NK-92 (cell line): ENCODE data around the gene APOBR.
A peak's percentile ranks its signal among the peaks of the same experiment; 100 is the strongest.
"Not testable (repeated sequence)": the region's sequence is repeated elsewhere in the genome, so short reads cannot be mapped to it uniquely, and the experiment has no call there.

ENCODE experiments used
- DNase-seq: peaks from one replicate; lab custom pipeline; 2025; ENCODE audit not compliant: unreplicated experiment; lab: John Stamatoyannopoulos, UW

APOBR gene, protein sequence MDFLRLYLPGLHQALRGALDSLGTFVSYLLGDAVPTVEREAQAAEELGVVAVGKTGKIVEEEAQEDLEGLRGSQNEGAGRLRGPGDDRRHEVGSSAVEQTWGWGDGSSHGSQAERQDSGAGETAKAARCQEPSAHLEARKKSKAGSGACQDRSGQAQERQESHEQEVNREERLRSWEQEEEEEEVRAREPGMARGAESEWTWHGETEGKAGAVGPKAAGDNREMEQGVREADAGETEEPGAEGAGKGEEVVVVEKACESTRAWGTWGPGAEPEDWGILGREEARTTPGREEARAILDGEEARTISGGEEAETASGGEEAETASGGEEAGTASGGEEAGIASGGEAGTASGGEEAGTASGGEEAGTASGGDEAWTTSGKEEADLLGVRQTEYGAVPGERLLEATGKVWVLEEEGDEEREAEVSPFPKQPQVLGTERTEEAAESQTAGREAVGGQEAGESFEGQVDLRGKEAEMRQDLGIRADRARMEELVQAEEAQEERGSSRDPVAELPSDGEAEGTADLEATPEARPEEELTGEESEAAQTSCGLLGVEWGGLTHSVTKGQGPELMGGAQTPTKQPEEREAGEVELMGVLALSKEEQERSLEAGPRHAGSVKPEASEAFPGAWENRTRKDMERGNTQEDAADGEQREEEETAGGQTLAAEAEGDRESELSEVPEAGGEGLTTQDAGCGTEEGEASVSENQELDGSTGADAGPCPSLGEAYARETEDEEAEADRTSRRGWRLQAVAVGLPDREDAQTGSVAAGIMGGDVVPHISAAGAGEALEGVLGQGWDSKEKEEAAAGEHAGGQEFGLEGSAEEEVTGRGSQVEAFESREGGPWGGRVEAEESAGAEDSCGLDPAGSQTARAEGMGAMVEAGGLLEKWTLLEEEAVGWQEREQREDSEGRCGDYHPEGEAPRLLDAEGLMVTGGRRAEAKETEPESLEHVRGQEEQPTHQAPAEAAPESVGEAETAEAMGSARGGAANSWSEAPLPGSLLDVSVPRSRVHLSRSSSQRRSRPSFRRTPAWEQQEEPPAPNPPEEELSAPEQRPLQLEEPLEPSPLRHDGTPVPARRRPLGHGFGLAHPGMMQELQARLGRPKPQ

DNA sequence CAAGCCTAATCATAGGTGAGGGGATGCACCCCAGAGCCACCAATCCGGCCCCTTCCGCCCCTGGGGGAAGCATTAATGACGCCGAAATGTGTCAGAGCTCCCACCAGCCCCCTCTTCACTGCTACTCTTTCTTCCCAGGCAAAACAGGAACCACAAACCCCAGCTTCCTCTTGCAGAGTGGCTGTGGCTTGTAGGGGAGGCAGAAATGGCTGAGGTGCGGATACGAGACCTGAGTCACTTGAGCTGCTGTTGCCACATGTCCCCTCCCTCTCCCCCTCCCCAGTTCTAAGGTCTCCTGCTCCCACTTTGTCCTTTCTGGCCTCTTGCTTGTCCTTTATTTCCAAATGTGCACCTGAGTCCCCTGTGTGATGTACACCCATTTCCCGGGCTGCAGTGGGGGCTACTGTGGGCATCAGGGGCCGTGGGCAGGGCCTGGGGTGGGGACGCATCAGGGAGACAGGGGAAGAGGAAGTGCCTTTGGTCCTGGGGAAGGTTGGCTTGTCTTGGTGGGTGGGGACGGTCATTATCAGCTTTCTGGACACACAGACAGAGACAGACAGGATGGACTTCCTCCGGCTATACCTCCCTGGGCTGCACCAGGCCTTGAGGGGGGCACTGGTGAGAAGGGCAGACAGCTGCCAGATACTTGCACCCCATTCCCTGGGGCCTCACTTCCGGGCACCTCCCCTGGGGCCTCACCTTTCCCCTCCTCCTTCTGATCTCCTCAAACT, at the start of gene APOBR:
APOBR (plus strand) TSS at position 523 of the 731 bp plus-strand sequence; CDS start at position 562, 39 bp downstream.
- DNase-seq, result peak; percentile 53

DNA sequence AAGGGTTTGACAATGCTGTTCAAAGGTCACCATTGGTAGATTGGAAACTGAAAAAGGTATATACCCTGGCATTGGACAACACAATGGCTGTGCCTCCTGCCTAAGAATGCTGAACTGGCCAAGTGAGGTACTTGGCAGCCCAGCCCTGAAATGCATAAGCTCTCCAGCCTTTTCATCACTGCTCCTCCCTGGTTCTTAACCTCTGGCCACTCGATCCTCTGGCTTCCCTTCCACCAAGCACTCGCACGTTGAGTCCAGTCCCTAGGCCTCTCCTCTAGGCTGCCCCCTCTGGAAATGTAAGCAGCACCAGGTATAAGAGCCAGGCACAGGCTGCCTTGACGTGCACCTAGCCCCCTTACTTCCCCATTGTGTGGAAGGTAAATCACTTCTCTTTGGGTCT, 48.1 kb upstream of the APOBR start:
- DNase-seq, result not testable (repeated sequence)

DNA sequence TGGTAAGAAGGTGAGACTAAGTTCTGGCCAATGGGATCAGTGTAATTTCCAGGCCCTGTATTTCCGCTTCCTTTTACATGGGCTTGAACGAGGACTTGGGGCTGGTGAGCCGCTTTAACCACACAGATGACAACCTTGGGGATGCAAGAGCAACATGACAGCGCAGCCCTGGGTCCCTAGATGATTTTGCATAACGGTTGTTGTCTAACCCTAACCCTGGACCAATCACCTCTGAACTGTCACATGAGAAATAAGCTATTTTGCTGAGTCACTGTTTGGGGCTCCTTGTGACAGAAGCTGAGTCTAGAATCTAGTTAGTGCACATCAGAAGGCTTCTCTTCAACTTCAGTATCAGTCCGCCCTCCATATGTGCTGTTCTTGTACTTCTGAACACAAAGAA, 47.4 kb upstream of the APOBR start:
- not testable (repeated sequence) for DNase-seq

DNA sequence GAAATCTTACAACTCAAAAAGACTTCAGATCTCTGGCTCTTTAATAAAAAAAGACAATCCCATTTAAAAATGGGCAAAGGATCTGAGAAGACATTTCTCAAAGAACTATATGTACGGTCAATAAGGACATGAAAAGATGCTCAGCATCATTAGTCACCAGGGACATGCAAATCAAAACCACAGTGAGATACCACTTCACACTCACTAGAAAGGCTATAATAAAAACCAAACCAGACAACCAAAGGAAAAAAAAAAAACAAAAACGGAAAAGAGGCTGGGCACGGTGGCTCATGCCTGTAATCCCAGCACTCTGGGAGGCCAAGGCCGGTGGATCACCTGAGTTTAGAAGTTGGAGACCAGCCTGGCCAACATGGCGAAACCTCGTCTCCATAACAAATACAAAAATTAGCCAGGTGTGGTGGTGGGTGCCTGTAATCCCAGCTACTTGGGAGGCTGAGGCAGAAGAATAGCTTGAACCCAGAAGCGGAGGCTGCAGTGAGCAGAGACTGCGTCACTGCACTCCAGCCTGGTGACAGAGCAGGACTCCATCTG, 20.7 kb upstream of the APOBR start:
- no peak for DNase-seq

DNA sequence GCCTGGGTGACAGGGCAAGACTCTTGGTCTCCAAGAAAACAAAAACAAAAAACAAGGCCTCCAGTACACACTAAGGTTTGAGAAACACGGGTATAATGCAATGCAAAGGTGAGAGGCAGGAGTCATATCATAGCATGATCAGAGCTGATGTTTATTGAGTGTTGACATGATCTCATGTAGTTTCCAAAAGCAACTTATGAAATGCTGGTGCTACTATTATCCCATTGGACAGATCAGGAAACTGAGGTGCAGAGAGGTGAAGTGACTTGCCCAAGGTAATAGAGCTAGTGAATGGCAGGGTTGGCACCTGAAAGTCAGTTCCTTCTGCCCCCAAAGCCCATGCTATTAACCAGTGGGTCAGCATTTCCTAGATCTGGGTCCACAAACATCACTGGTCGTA, 19.2 kb upstream of the APOBR start:
- DNase-seq, result no peak

DNA sequence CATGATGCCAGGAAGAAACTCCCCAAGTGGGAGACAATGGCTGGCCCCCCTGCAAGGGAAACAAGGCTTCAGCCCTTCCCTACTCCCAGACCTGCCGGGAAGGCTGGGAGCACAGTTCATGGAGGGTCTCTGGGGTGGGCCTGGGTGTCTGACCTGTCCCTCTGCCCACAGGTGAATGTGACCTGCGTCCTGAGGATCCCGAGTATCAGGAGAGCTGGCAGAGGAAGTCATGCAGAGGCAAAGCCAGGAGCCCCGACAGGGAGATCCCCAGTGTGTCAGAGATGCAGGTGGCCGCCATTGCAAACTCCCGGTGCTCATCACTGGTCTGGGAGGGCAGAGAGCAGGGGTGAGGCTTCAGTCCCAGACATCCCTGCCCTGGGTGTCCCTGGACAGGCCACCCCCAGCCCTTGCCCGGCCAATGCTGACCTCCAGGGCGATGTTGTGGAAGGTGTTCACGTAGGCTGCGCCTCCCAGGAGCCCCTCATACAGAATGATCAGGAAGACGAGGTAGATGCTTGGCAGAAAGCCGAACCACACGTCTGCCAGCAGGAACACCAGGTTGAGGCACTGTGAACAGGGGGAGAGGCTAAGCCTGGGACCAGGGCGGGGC, 17.0 kb upstream of the APOBR start:
- DNase-seq, result no peak

DNA sequence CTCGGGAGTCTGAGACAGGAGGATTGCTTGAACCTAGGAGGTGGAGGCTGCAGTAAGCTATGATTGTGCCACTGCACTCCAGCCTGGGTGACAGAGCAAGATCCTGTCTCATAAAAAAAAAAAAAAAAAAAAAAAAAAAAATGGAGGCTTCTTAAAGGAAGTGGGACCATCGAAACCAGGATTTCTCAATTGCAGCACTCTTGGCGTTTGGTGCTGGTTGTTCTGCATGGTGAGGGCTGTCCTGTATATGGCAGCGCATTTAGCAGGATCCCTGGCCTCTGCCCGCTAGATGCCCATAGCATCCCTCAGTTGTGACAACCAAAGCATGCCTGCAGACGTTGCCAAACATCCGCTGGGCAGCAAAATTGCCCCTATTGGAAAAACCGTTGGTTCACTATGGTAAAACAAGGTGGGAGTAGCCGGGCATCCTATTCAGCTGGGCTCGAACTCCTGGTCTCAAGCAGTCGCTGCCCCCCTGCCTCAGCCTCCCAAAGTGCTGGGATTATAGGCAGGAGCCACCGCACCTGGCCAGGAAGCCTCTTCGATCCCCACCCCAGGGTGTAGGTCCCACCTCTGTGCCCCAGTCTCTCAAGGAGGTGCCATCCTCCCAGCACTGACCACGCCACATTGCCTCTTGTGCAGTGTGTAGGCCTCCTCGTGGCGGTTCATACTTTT, 15.8 kb upstream of the APOBR start:
- DNase-seq, result no peak

DNA sequence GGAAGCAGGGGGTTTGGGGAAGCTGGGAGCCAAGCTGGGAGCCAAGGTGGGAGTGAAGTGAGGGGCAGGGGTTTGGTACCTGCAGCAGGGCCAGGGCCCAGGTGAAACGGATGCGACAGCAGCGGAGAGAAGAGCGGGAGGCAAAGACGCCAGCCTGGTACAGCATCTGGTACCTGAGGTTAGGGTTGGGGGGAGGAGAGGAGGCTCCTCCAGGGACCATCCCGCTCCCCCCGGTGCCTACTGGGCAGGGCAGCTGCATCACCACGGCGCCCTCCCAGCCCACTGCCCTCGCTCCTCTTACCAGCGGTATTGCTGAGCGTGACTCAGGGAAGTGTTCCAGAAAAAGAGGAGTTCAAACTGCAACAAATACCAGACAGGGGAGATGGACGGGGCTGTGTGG, 12.4 kb upstream of the APOBR start:
- DNase-seq, result no peak

DNA sequence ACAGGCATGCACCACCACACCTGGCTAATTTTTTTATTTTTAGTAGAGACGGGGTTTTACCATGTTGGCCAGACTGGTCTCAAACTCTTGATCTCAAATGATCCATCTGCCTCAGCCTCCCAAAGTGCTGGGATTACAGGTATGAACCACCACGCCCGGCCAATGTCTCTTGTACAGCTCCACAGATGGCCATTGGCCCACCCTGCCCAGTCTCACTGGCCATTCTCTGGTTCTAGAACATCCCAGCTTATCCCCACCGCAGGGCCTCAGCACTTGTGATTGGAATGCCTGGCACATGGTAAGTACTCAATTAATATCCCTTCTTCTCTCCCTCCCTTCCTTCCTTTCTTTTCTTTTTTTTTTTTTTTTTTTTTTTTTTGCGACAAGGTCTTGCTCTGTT, 11.1 kb upstream of the APOBR start:
- DNase-seq, result not testable (repeated sequence)

DNA sequence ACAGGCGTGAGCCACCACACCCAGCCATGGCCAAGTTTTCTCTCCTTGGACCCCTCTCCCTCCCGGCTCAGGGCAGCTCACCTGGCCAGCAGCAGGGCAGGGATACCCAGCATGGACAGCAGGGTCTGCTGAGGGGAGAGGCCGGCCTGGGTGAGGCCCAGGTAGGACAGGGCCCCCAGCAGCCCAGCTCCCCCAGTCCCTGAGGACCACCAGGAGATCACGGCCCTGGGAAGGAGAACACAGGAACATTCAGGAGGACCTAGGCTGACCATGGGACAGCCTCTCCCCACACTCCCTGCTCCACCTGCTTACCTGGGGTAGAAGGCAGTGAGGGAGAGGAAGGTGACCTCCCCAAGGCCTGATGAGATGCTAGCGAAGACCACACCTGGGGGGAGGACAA, 8.2 kb upstream of the APOBR start:
- DNase-seq, result no peak

DNA sequence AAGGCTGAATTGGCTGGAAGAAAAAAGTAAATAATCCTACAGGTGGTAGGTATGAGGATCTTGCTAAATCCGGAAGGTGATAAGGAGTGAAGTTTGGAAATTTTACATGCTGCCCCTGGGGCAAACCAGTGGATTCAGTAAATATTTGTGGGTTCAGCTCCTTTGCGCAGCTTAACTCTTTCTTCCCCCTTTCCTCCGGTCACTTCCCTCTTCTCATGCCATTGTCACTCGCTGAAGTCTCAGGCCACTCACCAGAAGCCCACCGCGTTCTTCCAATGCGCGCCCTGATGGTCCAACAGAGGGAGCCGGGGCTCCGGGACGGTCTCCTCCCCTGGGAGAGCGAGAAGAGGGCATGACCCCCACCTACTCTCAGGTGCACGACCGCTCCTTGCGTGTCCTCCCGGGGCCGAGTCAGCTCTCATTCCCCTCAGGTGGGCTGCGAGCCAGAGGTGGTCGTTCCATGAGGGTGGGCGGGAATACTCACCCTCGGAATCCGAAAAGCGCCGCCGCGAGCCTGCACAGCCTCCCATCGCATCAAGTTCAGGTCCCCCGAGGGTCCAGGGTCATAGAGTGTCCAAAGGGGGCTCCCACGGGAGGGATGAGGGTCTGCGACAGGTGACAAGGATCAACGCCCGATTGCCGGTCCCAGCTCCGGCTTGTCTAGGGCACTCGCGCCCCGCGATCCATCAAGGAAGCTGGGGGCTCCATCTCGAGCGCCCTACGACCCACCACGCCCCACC, 3.0 kb upstream of the APOBR start:
- no peak for DNase-seq

DNA sequence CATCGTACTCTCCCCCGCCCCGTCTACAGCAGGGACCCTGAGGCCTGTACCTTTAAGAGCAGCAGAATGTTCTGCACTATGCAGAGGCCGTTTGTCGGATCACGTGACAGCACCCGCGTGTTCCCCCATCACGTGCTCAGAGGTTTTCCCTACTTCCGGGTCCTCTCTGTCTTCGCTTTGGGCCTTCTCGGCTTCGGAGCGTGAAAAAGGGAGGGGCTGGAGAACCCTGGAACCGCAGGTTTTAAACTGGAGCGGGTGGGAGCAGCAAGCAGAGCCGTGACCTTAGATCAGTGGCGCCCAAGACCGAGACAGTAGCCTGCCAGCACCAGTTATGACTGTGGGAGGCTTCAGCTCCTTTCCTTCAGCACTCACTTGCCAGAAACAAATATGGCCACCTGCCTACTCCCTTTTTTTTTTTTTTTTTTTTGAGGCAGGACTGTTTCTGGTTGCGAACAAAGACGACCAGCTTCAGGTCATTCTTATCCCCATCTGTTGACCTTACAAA, 2.4 kb upstream of the APOBR start, which contains the start of gene CLN3:
CLN3 (minus strand) TSS at position 105 of the 505 bp plus-strand sequence. CDS start 315 bp downstream, outside the sequence.
- peak; percentile 36 for DNase-seq

DNA sequence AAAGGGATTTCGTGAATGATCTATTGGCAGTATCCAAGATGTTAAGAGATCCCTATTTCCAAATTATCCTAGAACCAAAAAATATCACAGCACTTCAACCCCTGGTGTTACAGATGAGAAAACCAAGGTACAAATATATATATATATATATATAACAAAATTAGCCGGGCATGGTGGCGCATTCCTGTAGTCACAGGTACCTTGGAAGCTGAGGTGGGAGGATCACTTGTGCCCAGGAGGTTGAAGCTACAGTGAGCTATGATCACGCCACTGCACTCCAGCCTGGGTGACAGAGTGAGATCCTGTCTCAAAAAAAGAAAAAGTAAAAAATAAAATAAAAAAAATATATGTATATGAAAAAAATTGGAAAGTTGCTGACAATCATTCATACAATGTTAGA, 1.9 kb upstream of the APOBR start:
- DNase-seq, result no peak

DNA sequence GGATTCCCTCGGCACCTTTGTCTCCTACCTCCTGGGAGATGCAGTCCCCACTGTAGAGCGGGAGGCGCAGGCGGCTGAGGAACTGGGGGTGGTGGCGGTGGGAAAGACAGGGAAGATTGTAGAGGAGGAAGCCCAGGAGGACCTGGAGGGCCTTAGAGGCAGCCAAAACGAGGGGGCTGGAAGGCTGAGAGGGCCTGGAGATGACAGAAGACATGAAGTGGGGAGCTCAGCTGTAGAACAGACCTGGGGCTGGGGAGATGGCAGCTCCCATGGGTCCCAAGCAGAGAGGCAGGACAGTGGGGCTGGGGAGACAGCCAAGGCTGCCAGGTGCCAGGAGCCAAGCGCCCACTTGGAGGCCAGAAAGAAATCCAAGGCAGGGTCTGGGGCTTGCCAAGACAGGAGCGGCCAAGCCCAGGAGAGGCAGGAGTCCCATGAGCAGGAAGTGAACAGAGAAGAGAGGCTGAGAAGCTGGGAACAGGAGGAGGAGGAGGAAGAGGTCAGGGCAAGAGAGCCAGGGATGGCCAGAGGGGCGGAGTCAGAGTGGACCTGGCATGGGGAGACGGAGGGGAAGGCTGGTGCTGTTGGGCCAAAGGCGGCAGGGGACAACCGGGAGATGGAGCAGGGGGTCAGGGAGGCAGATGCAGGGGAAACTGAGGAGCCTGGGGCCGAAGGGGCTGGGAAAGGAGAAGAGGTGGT, 803 bp downstream of the APOBR start:
- no peak for DNase-seq

DNA sequence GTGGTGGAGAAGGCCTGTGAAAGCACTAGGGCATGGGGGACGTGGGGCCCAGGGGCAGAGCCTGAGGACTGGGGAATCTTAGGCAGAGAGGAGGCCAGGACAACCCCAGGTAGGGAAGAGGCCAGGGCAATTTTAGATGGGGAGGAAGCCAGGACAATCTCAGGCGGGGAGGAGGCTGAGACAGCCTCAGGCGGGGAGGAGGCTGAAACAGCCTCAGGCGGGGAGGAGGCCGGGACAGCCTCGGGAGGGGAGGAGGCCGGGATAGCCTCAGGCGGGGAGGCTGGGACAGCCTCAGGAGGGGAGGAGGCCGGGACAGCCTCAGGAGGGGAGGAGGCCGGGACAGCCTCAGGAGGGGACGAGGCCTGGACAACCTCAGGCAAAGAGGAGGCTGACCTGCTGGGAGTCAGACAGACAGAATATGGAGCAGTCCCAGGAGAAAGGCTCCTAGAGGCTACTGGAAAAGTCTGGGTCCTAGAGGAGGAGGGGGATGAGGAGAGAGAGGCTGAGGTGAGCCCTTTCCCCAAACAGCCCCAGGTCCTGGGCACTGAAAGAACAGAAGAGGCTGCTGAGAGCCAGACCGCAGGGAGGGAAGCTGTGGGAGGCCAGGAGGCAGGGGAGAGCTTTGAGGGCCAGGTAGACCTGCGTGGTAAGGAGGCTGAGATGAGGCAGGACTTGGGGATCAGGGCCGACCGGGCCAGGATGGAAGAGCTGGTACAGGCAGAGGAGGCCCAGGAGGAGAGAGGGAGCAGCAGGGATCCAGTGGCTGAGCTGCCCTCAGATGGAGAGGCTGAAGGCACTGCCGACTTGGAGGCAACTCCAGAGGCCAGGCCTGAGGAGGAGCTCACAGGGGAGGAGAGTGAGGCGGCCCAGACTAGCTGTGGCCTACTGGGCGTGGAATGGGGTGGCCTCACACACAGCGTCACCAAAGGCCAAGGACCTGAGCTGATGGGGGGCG, 1.6 kb downstream of the APOBR start:
- DNase-seq, result no peak

DNA sequence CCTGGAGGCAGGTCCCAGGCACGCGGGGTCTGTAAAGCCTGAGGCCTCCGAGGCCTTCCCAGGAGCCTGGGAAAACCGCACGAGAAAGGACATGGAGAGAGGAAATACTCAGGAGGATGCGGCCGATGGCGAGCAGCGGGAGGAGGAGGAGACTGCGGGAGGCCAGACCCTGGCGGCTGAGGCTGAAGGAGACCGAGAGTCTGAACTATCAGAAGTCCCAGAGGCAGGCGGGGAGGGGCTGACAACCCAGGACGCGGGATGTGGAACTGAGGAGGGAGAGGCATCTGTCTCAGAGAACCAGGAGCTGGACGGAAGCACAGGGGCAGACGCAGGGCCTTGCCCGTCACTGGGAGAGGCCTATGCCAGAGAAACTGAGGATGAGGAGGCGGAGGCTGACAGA, 2.4 kb downstream of the APOBR start:
- no peak for DNase-seq

DNA sequence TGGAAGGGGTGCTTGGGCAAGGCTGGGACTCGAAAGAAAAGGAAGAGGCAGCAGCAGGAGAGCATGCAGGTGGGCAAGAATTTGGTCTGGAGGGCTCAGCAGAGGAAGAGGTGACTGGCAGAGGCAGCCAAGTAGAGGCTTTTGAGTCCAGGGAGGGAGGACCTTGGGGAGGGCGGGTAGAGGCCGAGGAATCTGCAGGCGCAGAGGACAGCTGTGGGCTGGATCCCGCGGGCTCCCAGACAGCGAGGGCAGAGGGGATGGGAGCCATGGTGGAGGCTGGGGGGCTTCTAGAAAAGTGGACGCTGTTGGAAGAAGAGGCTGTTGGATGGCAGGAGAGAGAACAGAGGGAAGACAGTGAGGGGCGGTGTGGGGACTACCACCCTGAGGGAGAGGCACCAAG, 2.9 kb downstream of the APOBR start:
- no peak for DNase-seq
